ENCODE results near the gene TNNT3.

The TNNT3 gene

GRCh38 chr11:1979607-1980006, 60.1 kb downstream of the TNNT3 start:
- TF ChIP-seq ZNF70 (CRISPR knock-in tag; IDR thresholded peaks at IDR 0.05) (no peak), ISL1 (CRISPR knock-in tag; IDR thresholded peaks at IDR 0.05) (no peak)
- no peak for ATAC-seq

- no peak for TF ChIP-seq TOX (CRISPR knock-in tag; IDR thresholded peaks at IDR 0.05; ENCODE audit: borderline replicate concordance)
- no peak for TF ChIP-seq RARB (CRISPR knock-in tag; IDR thresholded peaks at IDR 0.05)
- TF ChIP-seq PATZ1 (CRISPR knock-in tag; IDR thresholded peaks at IDR 0.05; ENCODE audit: borderline replicate concordance) = no peak
- no peak for TF ChIP-seq ISL1 (CRISPR knock-in tag; IDR thresholded peaks at IDR 0.05)
- no peak for TF ChIP-seq ZNF70 (CRISPR knock-in tag; IDR thresholded peaks at IDR 0.05)
- no peak for ATAC-seq
Observed at GRCh38 chr11:1982873-1983600, 63.5 kb downstream of the TNNT3 start.

GRCh38 chr11:1983601-1983961, 64.1 kb downstream of the TNNT3 start:
- no peak for TF ChIP-seq GLIS3 (CRISPR knock-in tag; IDR thresholded peaks at IDR 0.05)
- TF ChIP-seq, protein P1, sequence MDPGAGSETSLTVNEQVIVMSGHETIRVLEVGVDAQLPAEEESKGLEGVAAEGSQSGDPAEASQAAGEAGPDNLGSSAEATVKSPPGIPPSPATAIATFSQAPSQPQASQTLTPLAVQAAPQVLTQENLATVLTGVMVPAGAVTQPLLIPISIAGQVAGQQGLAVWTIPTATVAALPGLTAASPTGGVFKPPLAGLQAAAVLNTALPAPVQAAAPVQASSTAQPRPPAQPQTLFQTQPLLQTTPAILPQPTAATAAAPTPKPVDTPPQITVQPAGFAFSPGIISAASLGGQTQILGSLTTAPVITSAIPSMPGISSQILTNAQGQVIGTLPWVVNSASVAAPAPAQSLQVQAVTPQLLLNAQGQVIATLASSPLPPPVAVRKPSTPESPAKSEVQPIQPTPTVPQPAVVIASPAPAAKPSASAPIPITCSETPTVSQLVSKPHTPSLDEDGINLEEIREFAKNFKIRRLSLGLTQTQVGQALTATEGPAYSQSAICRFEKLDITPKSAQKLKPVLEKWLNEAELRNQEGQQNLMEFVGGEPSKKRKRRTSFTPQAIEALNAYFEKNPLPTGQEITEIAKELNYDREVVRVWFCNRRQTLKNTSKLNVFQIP (CRISPR knock-in tag; IDR thresholded peaks at IDR 0.05; ENCODE audit: borderline replicate concordance, low read depth) = no peak
- no peak for TF ChIP-seq TOX (CRISPR knock-in tag; IDR thresholded peaks at IDR 0.05; ENCODE audit: borderline replicate concordance)
- TF ChIP-seq ZC3H10 (CRISPR knock-in tag; IDR thresholded peaks at IDR 0.05) = no peak
- no peak for TF ChIP-seq ESRRG (CRISPR knock-in tag; IDR thresholded peaks at IDR 0.05)
- TF ChIP-seq RARB (CRISPR knock-in tag; IDR thresholded peaks at IDR 0.05) = no peak
- TF ChIP-seq ZFP30 (CRISPR knock-in tag; IDR thresholded peaks at IDR 0.05) = no peak
- no peak for TF ChIP-seq TCF4 (CRISPR knock-in tag; IDR thresholded peaks at IDR 0.05; ENCODE audit: borderline replicate concordance)
- no peak for TF ChIP-seq PPARA (CRISPR knock-in tag; IDR thresholded peaks at IDR 0.05; ENCODE audit: borderline replicate concordance)
- TF ChIP-seq BACH2 (CRISPR knock-in tag; IDR thresholded peaks at IDR 0.05; ENCODE audit: borderline replicate concordance) = no peak
- no peak for TF ChIP-seq ZNF565 (CRISPR knock-in tag; conservative IDR thresholded peaks at IDR 0.05; ENCODE audit: low read depth)
- TF ChIP-seq, protein P2, sequence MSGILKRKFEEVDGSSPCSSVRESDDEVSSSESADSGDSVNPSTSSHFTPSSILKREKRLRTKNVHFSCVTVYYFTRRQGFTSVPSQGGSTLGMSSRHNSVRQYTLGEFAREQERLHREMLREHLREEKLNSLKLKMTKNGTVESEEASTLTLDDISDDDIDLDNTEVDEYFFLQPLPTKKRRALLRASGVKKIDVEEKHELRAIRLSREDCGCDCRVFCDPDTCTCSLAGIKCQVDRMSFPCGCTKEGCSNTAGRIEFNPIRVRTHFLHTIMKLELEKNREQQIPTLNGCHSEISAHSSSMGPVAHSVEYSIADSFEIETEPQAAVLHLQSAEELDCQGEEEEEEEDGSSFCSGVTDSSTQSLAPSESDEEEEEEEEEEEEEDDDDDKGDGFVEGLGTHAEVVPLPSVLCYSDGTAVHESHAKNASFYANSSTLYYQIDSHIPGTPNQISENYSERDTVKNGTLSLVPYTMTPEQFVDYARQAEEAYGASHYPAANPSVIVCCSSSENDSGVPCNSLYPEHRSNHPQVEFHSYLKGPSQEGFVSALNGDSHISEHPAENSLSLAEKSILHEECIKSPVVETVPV (CRISPR knock-in tag; IDR thresholded peaks at IDR 0.05) = no peak
- TF ChIP-seq ISL1 (CRISPR knock-in tag; IDR thresholded peaks at IDR 0.05) = no peak
- TF ChIP-seq SNAI2 (CRISPR knock-in tag; IDR thresholded peaks at IDR 0.05) = no peak
- TF ChIP-seq TSHZ2 (CRISPR knock-in tag; IDR thresholded peaks at IDR 0.05) = no peak
- TF ChIP-seq OSR1 (CRISPR knock-in tag; IDR thresholded peaks at IDR 0.05) = no peak
- TF ChIP-seq CREB5 (CRISPR knock-in tag; IDR thresholded peaks at IDR 0.05; ENCODE audit: low read depth) = no peak
- no peak for ATAC-seq

- no peak for ATAC-seq
- TF ChIP-seq CSDC2 (CRISPR knock-in tag; IDR thresholded peaks at IDR 0.05) (no peak), ZNF70 (CRISPR knock-in tag; IDR thresholded peaks at IDR 0.05) (no peak), PPARA (CRISPR knock-in tag; IDR thresholded peaks at IDR 0.05; ENCODE audit: borderline replicate concordance) (no peak), ZC3H10 (CRISPR knock-in tag; IDR thresholded peaks at IDR 0.05) (no peak), ZNF8 (CRISPR knock-in tag; IDR thresholded peaks at IDR 0.05) (no peak), TOX (CRISPR knock-in tag; IDR thresholded peaks at IDR 0.05; ENCODE audit: borderline replicate concordance) (no peak), CREB5 (CRISPR knock-in tag; IDR thresholded peaks at IDR 0.05; ENCODE audit: low read depth) (no peak), OSR1 (CRISPR knock-in tag; IDR thresholded peaks at IDR 0.05) (no peak), ESRRG (CRISPR knock-in tag; IDR thresholded peaks at IDR 0.05) (no peak)
- TF ChIP-seq, protein P1 (CRISPR knock-in tag; IDR thresholded peaks at IDR 0.05; ENCODE audit: borderline replicate concordance, low read depth) = no peak
- TF ChIP-seq, protein P2 (CRISPR knock-in tag; IDR thresholded peaks at IDR 0.05) = no peak
Observed at GRCh38 chr11:1987024-1987423, 67.5 kb downstream of the TNNT3 start.

Data from SK-N-SH treated with all-trans-retinoic acid at 6 μM for 48 hours (cell line).